GM12878 (cell line): ENCODE results near the gene RELT. TPM values are rescaled to one million over a fixed set of nuclear protein-coding genes. Genes with fewer than 3 reads are reported as not detected.

Experiments
- ATAC-seq: fragments of 200-7000 bp; cut with Tn5 transposase; 3 replicates; pipeline ENCODE4 v1.9.1; 2020; ENCODE audit warnings: mild to moderate bottlenecking, moderate library complexity
- BruUV-seq: library from RNA; stranded (reverse); fragments of 400-500 nt; replicated peaks from 2 replicates; lab custom pipeline; 2021; lab: Mats Ljungman, UMichigan
- CTCF ChIA-PET: fragments of 300-600 bp; sonication (Branson Sonifier 250); formaldehyde crosslinking; extraction: SDS; loops from one replicate; lab custom pipeline; 2021; ENCODE audit warnings: inconsistent platforms; lab: Yijun Ruan, JAX
- POLR2A ChIA-PET: fragments of 350-600 bp; formaldehyde crosslinking; extraction: SDS; loops from one replicate; lab custom pipeline; 2021; ENCODE audit warnings: inconsistent platforms; lab: Charles Lee
- RAD21 ChIA-PET: fragments of 300-600 bp; sonication (Branson Sonifier 250); formaldehyde crosslinking; loops from one replicate; lab custom pipeline; 2023; ENCODE audit warnings: antibody characterized with exemption; ENCODE audit not compliant: unreplicated experiment; lab: Charles Lee
- SMC1A ChIA-PET: fragments of 300-600 bp; sonication (Branson Sonifier 250); formaldehyde crosslinking; loops from one replicate; lab custom pipeline; 2023; ENCODE audit not compliant: unreplicated experiment, uncharacterized antibody; lab: Charles Lee
- DNase-seq: peaks from one replicate; pipeline ENCODE4 v3.0.0-alpha.2; 2011; ENCODE audit warnings: low read depth, low spot score
- FAIRE-seq: peaks from 3 replicates; lab custom pipeline; 2011; peaks lifted over from hg19 to GRCh38; lab: Jason Lieb, UNC
- H2AFZ ChIP-seq: 2 replicates; pipeline ENCODE4 v1.6.0; 2011; ENCODE audit warnings: low read depth, low read length, control low read depth; ENCODE audit not compliant: control insufficient read depth
- H3K27ac ChIP-seq: 2 replicates; pipeline ENCODE4 v1.5.1; 2011; ENCODE audit warnings: control low read depth; ENCODE audit not compliant: control insufficient read depth, insufficient read depth
- H3K27me3 ChIP-seq, 2 experiments: replicated peaks in 1 of 2; 2 replicates each; pipeline versions ENCODE4 v1.6.0 to v1.6.1; 2011; ENCODE audit warnings: low read length in 1 of 2; ENCODE audit not compliant: control insufficient read depth in 2 of 2, insufficient read depth in 2 of 2
- H3K36me3 ChIP-seq, 2 experiments: 2 replicates each; pipeline ENCODE4 v1.5.1; 2011; ENCODE audit warnings: low read length in 1 of 2; ENCODE audit not compliant: control insufficient read depth in 2 of 2, insufficient read depth in 2 of 2
- H3K4me1 ChIP-seq: 2 replicates; pipeline ENCODE4 v1.6.1; 2011; ENCODE audit warnings: mild to moderate bottlenecking, low read length, moderate library complexity, mixed read lengths; ENCODE audit not compliant: control insufficient read depth, insufficient read depth
- H3K4me2 ChIP-seq: 2 replicates; pipeline ENCODE4 v1.6.0; 2011; ENCODE audit warnings: control low read depth; ENCODE audit not compliant: control insufficient read depth, insufficient read depth
- H3K4me3 ChIP-seq: fragments of 200-600 bp; sonication (generic); 2 replicates; pipeline ENCODE4 v1.5.1; 2016
- H3K79me2 ChIP-seq: 2 replicates; pipeline ENCODE4 v1.6.0; 2011; ENCODE audit warnings: low read length; ENCODE audit not compliant: control insufficient read depth, insufficient read depth
- H3K9ac ChIP-seq: 2 replicates; pipeline ENCODE4 v1.8.0; 2011; ENCODE audit warnings: low read length, control low read depth, mixed read lengths; ENCODE audit not compliant: control insufficient read depth, insufficient read depth
- H3K9me3 ChIP-seq: replicated peaks from 3 replicates; pipeline ENCODE4 v1.5.1; 2011; ENCODE audit warnings: mild to moderate bottlenecking, low read length; ENCODE audit not compliant: control insufficient read depth, insufficient read depth
- H4K20me1 ChIP-seq: 2 replicates; pipeline ENCODE4 v1.6.0; 2011; ENCODE audit not compliant: control insufficient read depth, insufficient read depth
- CEBPZ ChIP-seq: fragments of 150-350 bp; IDR thresholded peaks from 2 replicates; pipeline ENCODE4 v1.6.1; 2016; ENCODE audit warnings: low read depth, low read length
- E2F4 ChIP-seq: IDR thresholded peaks from 2 replicates; pipeline ENCODE4 v1.6.1; 2012; ENCODE audit warnings: low read depth, low read length, improper control_type of control experiment
- IRF4 ChIP-seq: IDR thresholded peaks from 2 replicates; pipeline ENCODE4 v1.6.1; 2011; ENCODE audit warnings: low read depth, low read length
- KAT2A ChIP-seq: conservative IDR thresholded peaks from 2 replicates; pipeline ENCODE4 v1.6.1; 2011; ENCODE audit warnings: low read depth, low read length; ENCODE audit not compliant: control insufficient read depth
- KDM1A ChIP-seq: fragments of 200-600 bp; sonication (generic); IDR thresholded peaks from 2 replicates; pipeline ENCODE4 v1.6.1; 2016; ENCODE audit warnings: borderline replicate concordance
- LARP7 ChIP-seq: fragments of 450-650 bp; IDR thresholded peaks from 2 replicates; pipeline ENCODE4 v1.6.1; 2017; ENCODE audit warnings: mild to moderate bottlenecking
- PKNOX1 ChIP-seq: fragments of 450-650 bp; IDR thresholded peaks from 2 replicates; pipeline ENCODE4 v1.6.1; 2016; ENCODE audit warnings: mild to moderate bottlenecking
- USF2 ChIP-seq: IDR thresholded peaks from 2 replicates; pipeline ENCODE4 v1.6.1; 2011; ENCODE audit warnings: low read depth, low read length, improper control_type of control experiment, borderline replicate concordance
- ZNF217 ChIP-seq: fragments of 450-650 bp; IDR thresholded peaks from 2 replicates; pipeline ENCODE4 v1.6.1; 2017; ENCODE audit warnings: antibody characterized with exemption, mild to moderate bottlenecking
- ZNF384 ChIP-seq: IDR thresholded peaks from 2 replicates; pipeline ENCODE4 v1.6.1; 2012; ENCODE audit warnings: low read depth, mild to moderate bottlenecking, low read length, improper control_type of control experiment, borderline replicate concordance
- ZNF622 ChIP-seq: fragments of 450-650 bp; IDR thresholded peaks from 2 replicates; pipeline ENCODE4 v1.6.1; 2017; ENCODE audit warnings: mild to moderate bottlenecking, inconsistent platforms
- ZSCAN29 ChIP-seq: fragments of 450-650 bp; IDR thresholded peaks from 2 replicates; pipeline ENCODE4 v1.6.1; 2017; ENCODE audit warnings: mild to moderate bottlenecking, moderate library complexity
- WGBS: methylation state at CpG from one replicate; pipeline ENCODE4 v1.1.6; 2016; ENCODE audit warnings: low lambda C conversion rate; ENCODE audit not compliant: insufficient replicate concordance, insufficient coverage; ENCODE audit errors: missing lambda C conversion rate; 5-methylcytosine and 5-hydroxymethylcytosine counted together
- in situ Hi-C: fragments of 300-500 bp; cut with MboI; formaldehyde crosslinking; loops from 9 replicates; pipeline ENCODE4 v1.14.3; 2018; ENCODE audit warnings: mixed read lengths
- intact Hi-C: fragments of 100-400 bp; cut with micrococcal nuclease; formaldehyde crosslinking; loops from one replicate; pipeline ENCODE4 v1.14.2; 2022; ENCODE audit not compliant: unreplicated experiment
- polyA plus RNA-seq, 11 experiments: library from polyadenylated mRNA; depleted of rRNA in 4 of 11; unstranded in 6 of 11; stranded (reverse) in 5 of 11; fragments of >200 nt; fragmentation: Nextera tagmentation in 4 of 11; fragmentation: Illumina TruSeq in 1 of 11; extraction: Ambion mirVana in 4 of 11; extraction: Trizol in 1 of 11; gene quantifications; 1 replicate in 1 of 11; 2 replicates in 10 of 11; pipeline versions ENCODE4 v1.2.1 to v1.2.3, GENCODE V29; 2011 to 2016; ENCODE audit warnings: inconsistent platforms in 2 of 11, missing spikeins in 2 of 11, low read depth in 1 of 11
- total RNA-seq, 4 experiments: library from RNA; depleted of rRNA in 3 of 4; stranded (reverse); fragments of >200 nt in 3 of 4; fragmentation: Illumina TruSeq in 1 of 4; extraction: Trizol in 1 of 4; gene quantifications; 2 replicates each; pipeline versions ENCODE4 v1.2.1 to v1.2.3, GENCODE V29; 2013 to 2021

The RELT gene
- total and polyA plus RNA-seq, 10 of the 15 experiments (the other 5 are each of a cell fraction or from before 2014, with no cell fraction given) = 1.2 to 28.5 (median 10.8) TPM

GRCh38 chr11:73343076-73343873 lies 32.9 kb upstream of the RELT start:
- no peaks in the 10 kb centered on the region for H3K27me3 ChIP-seq
- no peak overlapping the region for H3K4me2 ChIP-seq
- RAD21 ChIA-PET = no interaction called here
- H3K4me1 ChIP-seq = no peaks in the 10 kb centered on the region
- no TSS peak for BruUV-seq
- FAIRE-seq = no peak
- H3K36me3 ChIP-seq = no peaks in the 10 kb centered on the region; a peak in 1 of 4 replicates
- no peak for DNase-seq
- no peak for ATAC-seq
- SMC1A ChIA-PET = no interaction called here
- POLR2A ChIA-PET = no interaction called here
- H3K9ac ChIP-seq = no peak overlapping the region
- no peak overlapping the region for H2AFZ ChIP-seq
- no peaks in the 10 kb centered on the region for H3K9me3 ChIP-seq
- no peak overlapping the region for H3K4me3 ChIP-seq
- no peaks in the 10 kb centered on the region for H4K20me1 ChIP-seq
- in situ Hi-C loops (no loop called here), intact Hi-C loops (no loop called here)
- 63% methylated on average over 11 of the region's 40 CpGs for WGBS
- CTCF ChIA-PET = interaction anchor here (1.0 to 1.1 kb wide), 2 partner anchors 8 to 36 kb away, joined by 3 to 4 read pairs; no protein-coding TSS in a partner anchor
- H3K79me2 ChIP-seq = no peaks in the 10 kb centered on the region
- H3K27ac ChIP-seq = no peak overlapping the region
- TF ChIP-seq ZNF622 (no peak), KAT2A (no peak), CEBPZ (no peak), E2F4 (no peak), ZNF384 (no peak), ZNF217 (no peak), USF2 (no peak), ZSCAN29 (no peak), LARP7 (no peak), PKNOX1 (no peak), KDM1A (no peak), IRF4 (no peak)
